Fibroblast of mammary gland (primary cell): ENCODE data around the gene SPAG7.
A peak's percentile ranks its signal among the peaks of the same experiment; 100 is the strongest.

Experiments used
- DNase-seq: peaks from one replicate; pipeline ENCODE4 v3.0.0-alpha.2; 2010; ENCODE audit warnings: low read depth
- H3K4me3 ChIP-seq: 2 replicates; pipeline ENCODE4 v1.5.1; 2011; ENCODE audit warnings: low read depth, mild to moderate bottlenecking, low read length, moderate library complexity; ENCODE audit not compliant: control insufficient read depth
- TF ChIP-seq, protein P1 (sequence below): conservative IDR thresholded peaks from 2 replicates; pipeline ENCODE4 v1.5.1; 2011; ENCODE audit warnings: low read depth, low read length, inconsistent platforms; ENCODE audit not compliant: control insufficient read depth, insufficient read depth

Gene SPAG7, protein sequence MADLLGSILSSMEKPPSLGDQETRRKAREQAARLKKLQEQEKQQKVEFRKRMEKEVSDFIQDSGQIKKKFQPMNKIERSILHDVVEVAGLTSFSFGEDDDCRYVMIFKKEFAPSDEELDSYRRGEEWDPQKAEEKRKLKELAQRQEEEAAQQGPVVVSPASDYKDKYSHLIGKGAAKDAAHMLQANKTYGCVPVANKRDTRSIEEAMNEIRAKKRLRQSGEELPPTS

DNA sequence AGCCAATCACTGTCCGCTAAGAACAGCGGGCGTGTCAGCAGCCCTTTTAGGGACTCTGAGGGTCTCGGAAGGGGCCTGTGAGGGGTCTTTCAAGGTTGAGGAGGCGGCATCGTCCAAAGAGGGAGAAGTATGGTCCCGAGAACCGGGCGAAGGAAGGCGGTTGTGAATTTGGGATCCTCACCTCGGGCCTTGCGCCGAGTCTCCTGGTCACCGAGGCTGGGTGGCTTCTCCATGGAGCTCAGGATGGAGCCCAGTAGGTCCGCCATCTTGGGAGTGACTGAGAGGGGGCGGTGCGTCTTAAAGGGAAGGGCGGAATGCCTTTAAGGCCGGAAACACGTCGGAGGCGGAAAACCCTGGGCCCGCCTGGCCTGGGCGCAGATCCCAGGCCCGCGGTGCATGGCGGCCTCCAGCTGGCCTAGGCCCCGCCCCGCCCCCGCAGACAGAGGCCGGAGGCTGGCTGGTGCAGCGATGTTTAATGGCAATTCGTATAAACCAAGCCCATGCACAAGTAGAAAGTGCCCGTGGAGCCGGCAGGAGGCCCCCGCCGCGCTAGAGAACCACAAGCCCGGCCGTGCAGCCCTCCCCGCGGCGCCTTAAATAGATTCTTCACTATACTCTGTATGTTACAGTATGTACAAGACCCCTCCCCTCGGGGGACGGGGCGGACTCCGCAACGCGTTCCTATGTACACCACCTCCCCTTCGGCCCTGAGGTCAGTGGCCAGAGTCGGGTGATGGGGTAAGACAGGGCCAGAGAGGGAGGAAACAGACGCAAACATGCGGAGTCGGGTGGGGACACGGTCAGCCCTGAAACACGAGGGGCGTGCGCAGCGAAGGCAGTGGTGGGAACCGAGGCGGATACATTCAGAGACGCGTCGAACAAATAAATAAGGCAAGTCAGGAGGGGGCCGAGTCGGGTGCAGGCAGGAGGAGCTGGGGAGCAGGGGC, at the start of gene SPAG7:
TSS of gene SPAG7 (minus strand) at position 279 of the 947 bp plus-strand sequence. CDS start at position 266, 13 bp downstream.
- H3K4me3 ChIP-seq, result peak within 1 kb of the TSS; percentile 93
- peak; percentile 98 for DNase-seq
- TF ChIP-seq, protein P1, sequence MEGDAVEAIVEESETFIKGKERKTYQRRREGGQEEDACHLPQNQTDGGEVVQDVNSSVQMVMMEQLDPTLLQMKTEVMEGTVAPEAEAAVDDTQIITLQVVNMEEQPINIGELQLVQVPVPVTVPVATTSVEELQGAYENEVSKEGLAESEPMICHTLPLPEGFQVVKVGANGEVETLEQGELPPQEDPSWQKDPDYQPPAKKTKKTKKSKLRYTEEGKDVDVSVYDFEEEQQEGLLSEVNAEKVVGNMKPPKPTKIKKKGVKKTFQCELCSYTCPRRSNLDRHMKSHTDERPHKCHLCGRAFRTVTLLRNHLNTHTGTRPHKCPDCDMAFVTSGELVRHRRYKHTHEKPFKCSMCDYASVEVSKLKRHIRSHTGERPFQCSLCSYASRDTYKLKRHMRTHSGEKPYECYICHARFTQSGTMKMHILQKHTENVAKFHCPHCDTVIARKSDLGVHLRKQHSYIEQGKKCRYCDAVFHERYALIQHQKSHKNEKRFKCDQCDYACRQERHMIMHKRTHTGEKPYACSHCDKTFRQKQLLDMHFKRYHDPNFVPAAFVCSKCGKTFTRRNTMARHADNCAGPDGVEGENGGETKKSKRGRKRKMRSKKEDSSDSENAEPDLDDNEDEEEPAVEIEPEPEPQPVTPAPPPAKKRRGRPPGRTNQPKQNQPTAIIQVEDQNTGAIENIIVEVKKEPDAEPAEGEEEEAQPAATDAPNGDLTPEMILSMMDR, result no peak

DNA sequence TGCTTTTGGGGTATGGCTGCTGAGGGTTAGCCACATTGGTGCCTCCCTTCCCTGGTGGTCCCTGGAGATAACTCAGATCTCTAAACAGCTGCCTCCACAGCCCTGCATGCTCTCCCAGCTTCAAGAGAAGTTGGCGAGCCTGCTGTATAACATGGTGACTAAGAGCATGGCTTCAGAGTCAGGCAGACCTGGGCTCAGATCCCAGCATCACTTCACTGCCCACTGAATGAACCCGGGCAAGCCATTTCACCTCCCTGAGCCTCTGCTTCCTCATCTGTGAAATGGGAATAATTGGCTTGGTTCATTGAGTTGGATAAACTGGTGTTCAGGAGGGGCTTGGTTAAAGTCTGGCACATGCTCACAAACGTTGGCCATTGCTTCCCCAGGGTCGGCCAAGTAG, 46.7 kb upstream of the SPAG7 start:
- no peak overlapping the region for H3K4me3 ChIP-seq
- TF ChIP-seq, protein P1, result no peak
- DNase-seq, result peak; percentile 25

DNA sequence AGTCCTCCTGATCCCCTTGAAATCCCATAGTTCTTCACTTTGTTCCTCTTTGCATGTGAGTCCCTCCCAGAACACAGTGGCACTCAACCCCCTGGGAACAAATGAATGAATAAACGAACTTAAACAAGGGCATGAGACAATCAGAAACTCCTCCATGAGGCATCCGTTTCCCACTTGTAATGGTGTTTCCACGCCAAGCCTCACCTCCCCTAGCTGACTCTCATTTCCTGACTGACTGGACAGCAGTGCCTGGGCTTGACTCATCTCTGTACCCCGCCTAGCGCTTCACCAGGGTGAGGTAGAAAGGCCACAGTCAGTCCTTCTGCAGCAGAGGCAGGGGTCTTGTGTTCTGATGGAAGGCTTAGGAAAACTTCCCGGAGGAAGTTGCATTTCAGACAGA, 44.3 kb upstream of the SPAG7 start:
- H3K4me3 ChIP-seq, result no peak overlapping the region
- TF ChIP-seq, protein P1, result no peak
- peak; percentile 83 for DNase-seq

DNA sequence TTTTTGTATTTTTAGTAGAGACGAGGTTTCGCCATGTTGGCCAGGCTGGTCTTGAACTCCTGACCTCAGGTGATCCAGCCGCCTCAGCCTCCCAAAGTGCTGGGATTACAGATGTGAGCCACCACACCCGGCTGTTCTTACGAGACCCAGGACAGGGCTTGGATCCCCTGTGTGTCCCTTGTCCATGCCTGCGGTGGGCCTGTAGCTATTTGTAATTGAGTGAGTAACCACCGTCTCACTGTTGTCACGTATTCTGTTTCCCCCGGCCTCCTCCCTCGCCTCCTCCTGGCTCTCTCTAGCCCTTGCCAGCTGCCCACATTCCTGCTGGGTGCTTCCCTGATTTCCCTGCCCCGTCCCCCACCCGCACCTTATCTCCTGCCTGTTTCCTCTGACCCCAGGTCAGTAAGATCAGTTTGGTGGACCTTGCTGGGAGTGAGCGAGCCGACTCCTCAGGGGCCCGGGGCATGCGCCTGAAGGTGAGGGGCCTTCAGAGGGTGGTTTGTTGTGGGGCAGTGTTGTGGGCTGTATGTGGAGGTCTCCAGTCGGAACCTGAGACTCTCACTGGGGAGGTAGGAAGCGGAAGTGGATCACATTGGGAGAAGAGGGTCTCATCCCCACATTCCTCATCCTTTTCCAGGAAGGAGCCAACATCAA, 35.7 kb upstream of the SPAG7 start:
- TF ChIP-seq, protein P1, result no peak
- H3K4me3 ChIP-seq, result no peak overlapping the region
- no peak for DNase-seq

DNA sequence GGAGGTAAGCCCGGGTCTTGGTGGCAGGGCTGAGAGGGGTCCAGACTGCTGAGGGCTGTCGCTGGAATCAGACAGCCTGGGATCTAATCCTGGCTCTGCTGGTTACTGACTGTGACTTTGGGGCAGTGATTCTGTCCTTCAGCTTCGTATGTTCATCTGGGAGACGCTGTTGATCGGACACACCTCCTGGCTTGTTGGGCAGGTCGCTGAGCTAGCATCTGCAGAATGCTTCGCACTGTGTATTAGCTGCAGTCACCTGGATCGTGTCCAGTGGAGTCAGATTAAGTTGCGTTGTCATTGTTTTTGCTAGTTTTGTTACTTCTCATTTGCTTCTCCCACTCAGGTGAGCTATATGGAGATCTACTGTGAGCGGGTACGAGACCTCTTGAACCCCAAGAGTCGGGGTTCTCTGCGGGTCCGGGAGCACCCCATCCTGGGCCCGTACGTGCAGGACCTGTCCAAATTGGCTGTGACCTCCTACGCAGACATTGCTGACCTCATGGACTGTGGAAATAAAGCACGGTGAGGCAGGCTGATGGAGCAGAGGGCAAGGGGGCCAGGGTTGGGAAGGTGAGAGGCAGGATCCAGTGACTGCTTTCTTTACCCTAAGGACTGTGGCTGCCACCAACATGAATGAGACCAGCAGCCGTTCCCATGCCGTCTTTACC, 34.6 kb upstream of the SPAG7 start:
- DNase-seq, result no peak
- TF ChIP-seq, protein P1, result no peak
- H3K4me3 ChIP-seq, result no peak overlapping the region

DNA sequence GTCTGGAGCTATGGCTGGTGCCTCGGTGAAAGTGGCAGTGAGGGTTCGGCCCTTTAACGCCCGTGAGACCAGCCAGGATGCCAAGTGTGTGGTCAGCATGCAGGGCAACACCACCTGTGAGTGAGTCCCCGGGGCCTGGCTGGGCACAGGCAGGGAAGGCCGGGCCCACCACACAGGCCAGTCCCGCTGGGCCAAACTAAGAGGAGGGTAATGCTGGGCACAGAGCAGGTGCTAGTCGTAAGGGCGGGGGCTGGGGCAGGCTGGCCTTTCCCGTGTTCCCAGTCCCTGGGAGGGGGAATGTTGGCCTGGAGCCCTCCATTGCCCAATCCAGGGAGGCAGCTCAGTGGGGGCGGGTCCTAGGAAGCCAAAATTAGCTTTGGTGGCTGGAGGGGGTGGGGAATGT, 32.6 kb upstream of the SPAG7 start:
- TF ChIP-seq, protein P1, result no peak
- DNase-seq, result peak; percentile 27
- H3K4me3 ChIP-seq, result no peak overlapping the region
